OCI-LY1 (cell line): Measurements from ENCODE around the gene HBP1.

Experiments
- EZH2 ChIP-seq: fragments of 200-600 bp; sonication (generic), shearing (Covaris generic); IDR thresholded peaks from 2 replicates; pipeline ENCODE4 v1.8.0; 2017; ENCODE audit warnings: borderline replicate concordance, mixed run types, mild to moderate bottlenecking, antibody characterized with exemption, low read length, moderate library complexity, mixed read lengths
- TF ChIP-seq, protein P1 (sequence below): fragments of 200-600 bp; sonication (generic), shearing (Covaris generic); IDR thresholded peaks from 2 replicates; pipeline ENCODE4 v1.5.1; 2017; ENCODE audit warnings: mild to moderate bottlenecking, antibody characterized with exemption, low read length, moderate library complexity, mixed read lengths

GRCh38 chr7:107201795-107202450 is 33.1 kb downstream of the HBP1 start:
- TF ChIP-seq EZH2, result no peak
- TF ChIP-seq, protein P1, sequence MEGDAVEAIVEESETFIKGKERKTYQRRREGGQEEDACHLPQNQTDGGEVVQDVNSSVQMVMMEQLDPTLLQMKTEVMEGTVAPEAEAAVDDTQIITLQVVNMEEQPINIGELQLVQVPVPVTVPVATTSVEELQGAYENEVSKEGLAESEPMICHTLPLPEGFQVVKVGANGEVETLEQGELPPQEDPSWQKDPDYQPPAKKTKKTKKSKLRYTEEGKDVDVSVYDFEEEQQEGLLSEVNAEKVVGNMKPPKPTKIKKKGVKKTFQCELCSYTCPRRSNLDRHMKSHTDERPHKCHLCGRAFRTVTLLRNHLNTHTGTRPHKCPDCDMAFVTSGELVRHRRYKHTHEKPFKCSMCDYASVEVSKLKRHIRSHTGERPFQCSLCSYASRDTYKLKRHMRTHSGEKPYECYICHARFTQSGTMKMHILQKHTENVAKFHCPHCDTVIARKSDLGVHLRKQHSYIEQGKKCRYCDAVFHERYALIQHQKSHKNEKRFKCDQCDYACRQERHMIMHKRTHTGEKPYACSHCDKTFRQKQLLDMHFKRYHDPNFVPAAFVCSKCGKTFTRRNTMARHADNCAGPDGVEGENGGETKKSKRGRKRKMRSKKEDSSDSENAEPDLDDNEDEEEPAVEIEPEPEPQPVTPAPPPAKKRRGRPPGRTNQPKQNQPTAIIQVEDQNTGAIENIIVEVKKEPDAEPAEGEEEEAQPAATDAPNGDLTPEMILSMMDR, result peak; percentile 83
